SK-N-SH treated with all-trans-retinoic acid at 6 μM for 48 hours (cell line): ENCODE data around the gene EXOC7.

Experiments
- CSDC2 ChIP-seq: fragments of 250-450 bp; sonication (Bioruptor Pico); IDR thresholded peaks from 2 replicates; pipeline ENCODE4 v1.5.0; 2020; ENCODE audit warnings: mild to moderate bottlenecking, moderate library complexity
- SNAI2 ChIP-seq: fragments of 250-450 bp; sonication (Bioruptor Pico); IDR thresholded peaks from 2 replicates; pipeline ENCODE4 v1.5.0; 2020; ENCODE audit warnings: mild to moderate bottlenecking, moderate library complexity
- TCF4 ChIP-seq: fragments of 250-450 bp; sonication (Bioruptor Pico); IDR thresholded peaks from 2 replicates; pipeline ENCODE4 v1.8.0; 2021; ENCODE audit warnings: mild to moderate bottlenecking, moderate library complexity, borderline replicate concordance
- ZFP3 ChIP-seq: fragments of 250-450 bp; sonication (Bioruptor Pico); IDR thresholded peaks from 2 replicates; pipeline ENCODE4 v1.5.0; 2020; ENCODE audit warnings: mild to moderate bottlenecking, moderate library complexity

- TF ChIP-seq SNAI2: no peak
- no peak for TF ChIP-seq CSDC2 (CRISPR knock-in tag)
- TF ChIP-seq ZFP3 (CRISPR knock-in tag): no peak
- no peak for TF ChIP-seq TCF4 (CRISPR knock-in tag)
These were observed 32.2 kb upstream of the EXOC7 start for GRCh38 chr17:76135810-76136188.
